Skeletal muscle tissue (tissue), 4 donors: ENCODE results near the gene BAZ1B. TPM values are rescaled to one million over a fixed set of nuclear protein-coding genes. Genes with fewer than 3 reads are reported as not detected.
A peak's percentile ranks its signal among the peaks of the same experiment; 100 is the strongest.
"Not testable (repeated sequence)": the region's sequence is repeated elsewhere in the genome, so short reads cannot be mapped to it uniquely, and the experiment has no call there.

ENCODE experiments used
- H3K27ac ChIP-seq: one replicate; pipeline ENCODE4 v1.7.0; 2013; ENCODE audit warnings: mild to moderate bottlenecking, low read depth, low read length, inconsistent platforms
- H3K27me3 ChIP-seq, 3 donors: one replicate each; pipeline ENCODE4 v1.7.0; 2013; ENCODE audit warnings: low read length in 3 of 3; ENCODE audit not compliant: control insufficient read depth in 3 of 3, insufficient read depth in 3 of 3
- H3K36me3 ChIP-seq, 3 donors: one replicate each; pipeline ENCODE4 v1.7.0; 2013; ENCODE audit warnings: low read length in 3 of 3; ENCODE audit not compliant: control insufficient read depth in 3 of 3, insufficient read depth in 3 of 3
- H3K4me1 ChIP-seq, 3 donors: one replicate each; pipeline ENCODE4 v1.7.0; 2013; ENCODE audit warnings: low read length in 3 of 3, mild to moderate bottlenecking in 3 of 3; ENCODE audit not compliant: control insufficient read depth in 3 of 3, insufficient read depth in 3 of 3
- H3K4me3 ChIP-seq, 3 donors: one replicate each; pipeline ENCODE4 v1.7.0; 2013; ENCODE audit warnings: low read length in 3 of 3
- H3K9ac ChIP-seq, 3 donors: one replicate each; pipeline ENCODE4 v1.7.0; 2013; ENCODE audit warnings: low read length in 3 of 3, mild to moderate bottlenecking in 3 of 3, moderate library complexity in 2 of 3, low read depth in 1 of 3
- H3K9me3 ChIP-seq, 3 donors: one replicate each; pipeline ENCODE4 v1.7.0; 2013; ENCODE audit warnings: low read length in 3 of 3; ENCODE audit not compliant: control insufficient read depth in 3 of 3
- total RNA-seq: library from RNA; depleted of rRNA; stranded (reverse); fragments of >200 nt; gene quantifications from one replicate; pipeline ENCODE4 v1.2.3, GENCODE V29; 2014
- donor health status: Osteomylitis.

Gene BAZ1B
- total RNA-seq, 1 donor from 2014 or later, result 38.1 TPM

- Histone ChIP-seq H3K9ac (no peak overlapping the region), H3K9me3 (no peaks in the 10 kb centered on the region), H3K27me3 (no peaks in the 10 kb centered on the region), H3K4me3 (no peak overlapping the region), H3K4me1 (no peaks in the 10 kb centered on the region), H3K27ac (no peak overlapping the region), H3K36me3 (peaks cover 33 to 53% (median 52%) of the 10 kb centered on the region in 3 donors)
Observed at GRCh38 chr7:73507556-73507955, 14.5 kb downstream of the BAZ1B start.

- Histone ChIP-seq H3K9ac (no peak overlapping the region), H3K27me3 (no peaks in the 10 kb centered on the region), H3K36me3 (peaks cover 33 to 58% (median 58%) of the 10 kb centered on the region in 3 donors)
Observed at GRCh38 chr7:73504920-73505319, 17.2 kb downstream of the BAZ1B start.

GRCh38 chr7:73504017-73504416 is 18.1 kb downstream of the BAZ1B start:
- Histone ChIP-seq H3K27ac (no peak overlapping the region), H3K4me3 (no peak overlapping the region), H3K9ac (no peak overlapping the region), H3K36me3 (peaks cover 29 to 58% (median 55%) of the 10 kb centered on the region in 3 donors), H3K4me1 (no peaks in the 10 kb centered on the region), H3K9me3 (no peaks in the 10 kb centered on the region), H3K27me3 (no peaks in the 10 kb centered on the region)

More at GRCh38 chr7:73504920-73505319, 17.2 kb downstream of the BAZ1B start:
- no peaks in the 10 kb centered on the region for H3K9me3 ChIP-seq
- no peak overlapping the region for H3K27ac ChIP-seq
- H3K4me3 ChIP-seq, result no peak overlapping the region
- no peaks in the 10 kb centered on the region for H3K4me1 ChIP-seq

GRCh38 chr7:73503229-73503628 is 18.9 kb downstream of the BAZ1B start:
- Histone ChIP-seq H3K4me3 (no peak overlapping the region), H3K9me3 (no peaks in the 10 kb centered on the region), H3K27me3 (no peaks in the 10 kb centered on the region), H3K27ac (no peak overlapping the region), H3K36me3 (peaks cover 31 to 60% (median 57%) of the 10 kb centered on the region in 3 donors), H3K9ac (no peak overlapping the region), H3K4me1 (no peaks in the 10 kb centered on the region)

GRCh38 chr7:73496626-73497025 is 25.5 kb downstream of the BAZ1B start:
- Histone ChIP-seq H3K4me1 (no peaks in the 10 kb centered on the region), H3K27me3 (no peaks in the 10 kb centered on the region), H3K9ac (no peak overlapping the region), H3K27ac (no peak overlapping the region), H3K36me3 (peaks cover 34 to 58% (median 55%) of the 10 kb centered on the region in 3 donors), H3K4me3 (no peak overlapping the region), H3K9me3 (no peaks in the 10 kb centered on the region)

- H3K9me3 ChIP-seq, H3K27ac ChIP-seq, H3K4me1 ChIP-seq, H3K9ac ChIP-seq, H3K27me3 ChIP-seq, H3K4me3 ChIP-seq: not testable (repeated sequence)
- H3K36me3 ChIP-seq, result peaks cover 36 to 58% (median 57%) of the 10 kb centered on the region in 3 donors
Observed at GRCh38 chr7:73495507-73495906, 26.6 kb downstream of the BAZ1B start.

GRCh38 chr7:73489976-73490375 is 32.1 kb downstream of the BAZ1B start:
- H3K36me3 ChIP-seq, result peaks cover 23 to 48% (median 47%) of the 10 kb centered on the region in 3 donors
- no peaks in the 10 kb centered on the region for H3K27me3 ChIP-seq
- H3K4me1 ChIP-seq, result no peaks in the 10 kb centered on the region
- H3K27ac ChIP-seq, result no peak overlapping the region
- no peak overlapping the region for H3K9ac ChIP-seq
- H3K4me3 ChIP-seq, result no peak overlapping the region
- H3K9me3 ChIP-seq, result no peaks in the 10 kb centered on the region

GRCh38 chr7:73487486-73487885 is 34.6 kb downstream of the BAZ1B start:
- H3K9ac ChIP-seq, result no peak overlapping the region
- no peaks in the 10 kb centered on the region for H3K9me3 ChIP-seq
- no peak overlapping the region for H3K4me3 ChIP-seq
- H3K4me1 ChIP-seq, result peaks cover 0 to 3% (median 0%) of the 10 kb centered on the region in 3 donors
- H3K27me3 ChIP-seq, result no peaks in the 10 kb centered on the region
- peaks cover 14 to 45% (median 34%) of the 10 kb centered on the region in 3 donors for H3K36me3 ChIP-seq
- no peak overlapping the region for H3K27ac ChIP-seq

GRCh38 chr7:73483171-73483570 is 38.9 kb downstream of the BAZ1B start:
- no peak overlapping the region for H3K4me3 ChIP-seq
- H3K27me3 ChIP-seq, result no peaks in the 10 kb centered on the region
- H3K9ac ChIP-seq, result peak overlapping the region in 1 of 3 donors; percentile 24
- H3K27ac ChIP-seq, result no peak overlapping the region
- no peaks in the 10 kb centered on the region for H3K9me3 ChIP-seq
- peaks cover 9 to 34% (median 10%) of the 10 kb centered on the region in 3 donors for H3K36me3 ChIP-seq
- peaks cover 0 to 4% (median 0%) of the 10 kb centered on the region in 3 donors for H3K4me1 ChIP-seq

- H3K36me3 ChIP-seq, result peaks cover 5 to 36% (median 14%) of the 10 kb centered on the region in 3 donors
- H3K4me3 ChIP-seq, result no peak overlapping the region
- H3K4me1 ChIP-seq, result peaks cover 0 to 4% (median 0%) of the 10 kb centered on the region in 3 donors
- H3K27me3 ChIP-seq, result no peaks in the 10 kb centered on the region
- H3K27ac ChIP-seq, result no peak overlapping the region
- H3K9ac ChIP-seq, result peak overlapping the region in 1 of 3 donors; percentile 25
- H3K9me3 ChIP-seq, result no peaks in the 10 kb centered on the region
Observed at GRCh38 chr7:73482746-73483145, 39.3 kb downstream of the BAZ1B start.
